HG02870 (cell line): ENCODE measurements around the gene KHDC1L.
"Not testable (repeated sequence)": the region's sequence is repeated elsewhere in the genome, so short reads cannot be mapped to it uniquely, and the experiment has no call there.

Source experiments
- ATAC-seq: cut with Tn5 transposase; IDR thresholded peaks from one replicate; pipeline ENCODE4 v1.9.1; 2021; ENCODE audit warnings: mild to moderate bottlenecking, moderate library complexity; ENCODE audit not compliant: unreplicated experiment

The KHDC1L gene

DNA sequence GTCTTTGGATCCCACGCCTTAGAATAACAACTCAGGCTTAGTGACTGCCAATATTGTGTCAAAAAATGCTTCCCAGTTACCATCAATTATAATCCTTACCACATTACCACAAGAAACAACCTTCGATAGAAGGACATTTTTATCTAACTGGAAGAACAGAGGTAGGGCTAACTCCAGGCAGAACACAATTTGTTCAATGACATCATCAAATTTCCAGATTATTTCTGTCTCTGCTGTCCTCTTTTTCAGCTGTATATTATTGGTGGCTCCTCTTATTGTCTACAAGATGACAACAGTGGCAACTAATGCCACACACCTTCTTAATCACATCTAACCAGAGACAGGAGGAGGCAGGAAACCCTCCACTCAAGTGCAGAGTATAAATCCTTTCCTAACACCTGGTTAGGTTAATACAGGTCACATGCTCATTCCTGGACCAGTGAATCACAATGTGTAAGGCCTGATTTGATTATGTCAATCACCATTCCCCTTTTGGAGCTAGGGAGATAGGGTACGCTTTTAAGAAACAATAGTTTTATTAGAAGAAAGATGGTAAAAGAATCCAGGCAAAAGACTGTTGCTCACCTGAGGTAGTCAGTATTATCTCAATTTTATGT is 18.0 kb downstream of the KHDC1L start:
- no peak for ATAC-seq

DNA sequence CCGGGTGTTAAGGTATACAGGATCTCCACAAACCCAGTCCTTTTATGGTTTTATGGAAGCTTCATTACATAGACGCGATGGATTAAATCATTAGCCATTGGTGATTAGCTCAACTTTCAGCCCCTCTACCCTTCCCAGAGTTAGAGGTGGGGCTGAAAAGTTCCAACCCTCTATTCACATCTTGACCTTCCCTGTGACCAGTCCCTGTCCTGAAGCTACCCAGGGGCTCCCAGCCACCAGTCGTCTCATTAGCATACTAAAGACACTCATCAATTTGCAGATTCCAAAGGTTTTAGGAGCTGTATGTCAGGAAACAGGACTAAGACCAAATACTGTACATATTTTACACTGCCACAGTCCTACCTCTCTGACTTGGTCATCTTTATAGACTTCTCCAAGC is 21.0 kb downstream of the KHDC1L start:
- no peak for ATAC-seq

DNA sequence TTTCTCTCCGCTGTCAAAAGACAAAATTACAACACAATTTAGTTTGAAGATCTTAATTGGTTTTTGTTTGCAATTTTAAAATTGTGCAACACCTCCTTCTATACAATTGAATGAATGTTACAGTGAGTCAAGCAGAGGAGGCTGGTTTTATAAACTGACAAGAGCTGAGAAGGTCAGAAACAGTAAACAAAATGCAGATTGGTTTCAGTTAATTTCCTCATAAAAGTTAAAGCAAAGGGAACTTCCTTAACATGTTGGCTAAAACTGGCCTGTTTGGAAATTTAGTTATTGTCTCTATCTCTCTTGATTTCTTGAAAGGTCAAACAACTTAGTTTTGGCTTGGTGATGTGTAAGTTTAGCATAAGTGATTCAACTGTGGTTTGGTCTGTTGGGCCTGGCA is 22.2 kb downstream of the KHDC1L start:
- no peak for ATAC-seq

DNA sequence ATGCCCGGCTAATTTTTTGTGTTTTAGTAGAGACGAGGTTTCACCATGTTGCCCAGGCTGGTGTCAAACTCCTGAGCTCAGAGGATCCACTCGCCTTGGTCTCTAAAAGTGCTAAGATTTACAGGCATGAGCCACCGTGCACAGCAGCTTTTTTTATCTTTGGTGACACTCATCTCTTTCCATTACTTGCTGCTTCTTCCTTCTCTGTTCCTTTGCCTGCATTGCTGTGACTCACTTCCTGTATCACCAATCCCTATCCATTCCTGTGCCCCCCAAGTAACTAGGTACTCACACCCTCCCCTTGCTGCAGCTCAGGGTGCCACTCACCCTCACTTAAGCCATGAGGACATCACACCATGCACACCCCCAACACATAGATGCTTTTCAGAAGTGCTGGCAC is 24.6 kb downstream of the KHDC1L start:
- no peak for ATAC-seq

DNA sequence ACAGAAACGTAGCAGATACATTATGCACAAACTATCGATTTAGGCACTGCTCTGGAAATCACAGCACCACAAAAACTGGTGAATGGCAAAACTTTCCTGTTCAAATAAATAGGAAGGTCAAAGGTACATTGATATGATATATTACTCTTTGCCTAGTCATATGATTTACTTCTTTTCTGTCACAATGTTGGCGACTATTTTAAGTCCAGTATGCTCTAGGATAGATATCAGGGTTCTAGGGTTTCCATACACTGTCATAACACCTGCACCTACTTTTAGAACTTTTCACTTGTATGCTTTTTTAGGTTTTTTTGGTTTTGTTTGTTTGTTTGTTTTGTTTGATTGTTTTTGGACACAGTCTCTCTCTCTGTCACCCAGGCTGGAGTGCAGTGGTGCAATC is 25.0 kb downstream of the KHDC1L start:
- no peak for ATAC-seq

DNA sequence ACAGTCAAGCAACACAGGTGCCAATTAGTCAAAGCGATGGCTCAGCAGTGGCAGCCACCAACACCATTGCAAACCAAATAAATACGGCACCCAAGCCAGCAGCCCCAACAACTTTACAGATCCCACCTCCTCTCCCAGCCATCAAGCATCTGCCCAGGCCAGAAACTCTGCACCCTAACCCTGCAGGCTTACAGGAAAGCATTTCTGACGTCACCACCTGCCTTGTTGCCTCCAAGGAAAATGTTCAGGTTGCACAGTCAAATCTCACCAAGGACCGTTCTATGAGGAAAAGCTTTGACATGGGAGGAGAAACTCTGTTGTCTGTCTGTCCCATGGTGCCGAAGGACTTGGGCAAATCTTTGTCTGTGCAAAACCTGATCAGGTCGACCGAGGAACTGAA is 30.6 kb downstream of the KHDC1L start:
- no peak for ATAC-seq

GRCh38 chr6:73193302-73193701 is 32.0 kb downstream of the KHDC1L start:
- ATAC-seq = not testable (repeated sequence)

- ATAC-seq = peak; percentile 74
These were observed 43.2 kb downstream of the KHDC1L start for GRCh38 chr6:73182021-73182607.

GRCh38 chr6:73180763-73181619 is 44.3 kb downstream of the KHDC1L start:
- peak; percentile 74 for ATAC-seq

GRCh38 chr6:73180076-73180738 is 45.1 kb downstream of the KHDC1L start:
- no peak for ATAC-seq

- ATAC-seq = peak; percentile 57
These were observed 47.9 kb downstream of the KHDC1L start for GRCh38 chr6:73177221-73177944.

GRCh38 chr6:73176057-73176456 is 49.2 kb downstream of the KHDC1L start:
- no peak for ATAC-seq

- ATAC-seq = no peak
These were observed 50.6 kb downstream of the KHDC1L start for GRCh38 chr6:73174646-73175045.
